IMR-90 (cell line): Measurements from ENCODE around the gene ASB11.

Source experiments
- CTCF ChIP-seq: conservative IDR thresholded peaks from 2 replicates; pipeline ENCODE4 v1.5.1; 2012; ENCODE audit warnings: mild to moderate bottlenecking, low read depth, low read length, improper control_type of control experiment
- ELK1 ChIP-seq: fragments of 150-350 bp; IDR thresholded peaks from 2 replicates; pipeline ENCODE4 v1.6.1; 2016; ENCODE audit warnings: low read depth, mild to moderate bottlenecking, low read length, moderate library complexity, borderline replicate concordance
- MXI1 ChIP-seq: IDR thresholded peaks from 2 replicates; pipeline ENCODE4 v1.6.1; 2012; ENCODE audit warnings: low read depth, mild to moderate bottlenecking, low read length, moderate library complexity, borderline replicate concordance
- POLR2A ChIP-seq: IDR thresholded peaks from 2 replicates; pipeline ENCODE4 v1.6.1; 2012; ENCODE audit warnings: mild to moderate bottlenecking, low read depth, low read length
- RFX5 ChIP-seq: IDR thresholded peaks from 2 replicates; pipeline ENCODE4 v1.8.0; 2012; ENCODE audit warnings: low read depth, mild to moderate bottlenecking, low read length, moderate library complexity
- SMC3 ChIP-seq: fragments of 150-350 bp; IDR thresholded peaks from 2 replicates; pipeline ENCODE4 v1.6.1; 2016; ENCODE audit warnings: low read depth, mild to moderate bottlenecking, antibody characterized with exemption, low read length, moderate library complexity
- USF2 ChIP-seq: fragments of 150-350 bp; IDR thresholded peaks from 2 replicates; pipeline ENCODE4 v1.6.1; 2017; ENCODE audit warnings: mild to moderate bottlenecking, antibody characterized with exemption, low read length, low read depth

GRCh38 chrX:15301924-15302323, 13.5 kb downstream of the ASB11 start:
- TF ChIP-seq RFX5 (no peak), CTCF (no peak), POLR2A (no peak), SMC3 (no peak), MXI1 (0 out of 2 replicates have a peak, but pooled peaks have one; percentile 31), ELK1 (no peak), USF2 (0 out of 2 replicates have a peak, but pooled peaks have one; percentile 12)
